Smooth muscle cell (in vitro differentiated cells): ENCODE measurements around the gene MTFR2. TPM values are rescaled to one million over a fixed set of nuclear protein-coding genes. Genes with fewer than 3 reads are reported as not detected.

ENCODE experiments used
- DNase-seq: peaks from one replicate; lab custom pipeline; 2025; ENCODE audit not compliant: unreplicated experiment; lab: John Stamatoyannopoulos, UW
- H2AFZ ChIP-seq: fragments of 200-600 bp; sonication (generic); 2 replicates; pipeline ENCODE4 v1.6.0; 2016; ENCODE audit warnings: antibody characterized with exemption, low read depth, mild to moderate bottlenecking
- H3F3A ChIP-seq: fragments of 200-600 bp; sonication (generic); 2 replicates; pipeline ENCODE4 v1.6.0; 2017; ENCODE audit warnings: antibody characterized with exemption, low read depth
- H3K27ac ChIP-seq: fragments of 200-600 bp; sonication (generic); 2 replicates; pipeline ENCODE4 v1.5.1; 2016; ENCODE audit warnings: low read depth, mild to moderate bottlenecking
- H3K27me3 ChIP-seq: fragments of 200-600 bp; sonication (generic); 2 replicates; pipeline ENCODE4 v1.6.1; 2016; ENCODE audit warnings: low read depth, mild to moderate bottlenecking
- H3K36me3 ChIP-seq: fragments of 200-600 bp; sonication (generic); 2 replicates; pipeline ENCODE4 v1.5.1; 2016; ENCODE audit warnings: low read depth
- H3K4me1 ChIP-seq: fragments of 200-600 bp; sonication (generic); 2 replicates; pipeline ENCODE4 v1.5.1; 2016; ENCODE audit warnings: low read depth
- H3K4me2 ChIP-seq: fragments of 200-600 bp; sonication (generic); 2 replicates; pipeline ENCODE4 v1.6.0; 2016; ENCODE audit warnings: mild to moderate bottlenecking
- H3K4me3 ChIP-seq: fragments of 200-600 bp; sonication (generic); 2 replicates; pipeline ENCODE4 v1.5.1; 2016; ENCODE audit warnings: mild to moderate bottlenecking
- H3K79me2 ChIP-seq: fragments of 200-600 bp; sonication (generic); 2 replicates; pipeline ENCODE4 v1.6.0; 2016; ENCODE audit warnings: low read depth, mild to moderate bottlenecking
- H3K9ac ChIP-seq: fragments of 200-600 bp; sonication (generic); 2 replicates; pipeline ENCODE4 v1.6.0; 2016; ENCODE audit warnings: low read depth
- H3K9me3 ChIP-seq: fragments of 200-600 bp; sonication (generic); replicated peaks from 2 replicates; pipeline ENCODE4 v1.5.1; 2016; ENCODE audit warnings: low read depth
- H4K20me1 ChIP-seq: fragments of 200-600 bp; sonication (generic); 2 replicates; pipeline ENCODE4 v1.6.0; 2016; ENCODE audit warnings: low read depth
- CTCF ChIP-seq: fragments of 200-600 bp; sonication (generic); IDR thresholded peaks from 2 replicates; pipeline ENCODE4 v1.5.1; 2017; ENCODE audit warnings: borderline replicate concordance, mild to moderate bottlenecking, antibody characterized with exemption; ENCODE audit not compliant: insufficient read depth, poor library complexity, severe bottlenecking
- WGBS: methylation state at CpG from one replicate; pipeline ENCODE4 v1.1.7; 2016; ENCODE audit warnings: low lambda C conversion rate; 5-methylcytosine and 5-hydroxymethylcytosine counted together
- polyA plus RNA-seq: library from polyadenylated mRNA; unstranded; fragments of >200 nt; fragmentation: Nextera tagmentation; extraction: Ambion mirVana; gene quantifications from 2 replicates; pipeline ENCODE4 v1.2.1, GENCODE V29; 2016
- total RNA-seq: library from RNA; depleted of rRNA; stranded (reverse); fragments of >200 nt; gene quantifications from 2 replicates; pipeline ENCODE4 v1.2.3, GENCODE V29; 2014

The MTFR2 gene
- total and polyA plus RNA-seq, 2 experiments from 2014 or later, result 2.7 to 10.9 TPM

GRCh38 chr6:136252441-136252840, 2.3 kb upstream of the MTFR2 start:
- Histone ChIP-seq H3K79me2 (no peaks in the 10 kb centered on the region), H3K4me2 (no peak overlapping the region), H4K20me1 (peaks cover 9% of the 10 kb centered on the region), H3K9ac (no peak overlapping the region), H3K27ac (no peak overlapping the region), H3K9me3 (no peaks in the 10 kb centered on the region), H3K27me3 (no peaks in the 10 kb centered on the region), H3K4me3 (no peak overlapping the region), H3K4me1 (no peaks in the 10 kb centered on the region), H3F3A (peaks cover 17% of the 10 kb centered on the region), H3K36me3 (no peaks in the 10 kb centered on the region), H2AFZ (no peak overlapping the region)
- 98% methylated on average over 2 of the region's 2 CpGs for WGBS
- no peak for TF ChIP-seq CTCF
- DNase-seq, result no peak

GRCh38 chr6:136251394-136251793, 1.3 kb upstream of the MTFR2 start:
- DNase-seq, result no peak
- Histone ChIP-seq H3K27ac (no peak overlapping the region), H3K9ac (no peak overlapping the region), H3K36me3 (no peaks in the 10 kb centered on the region), H3F3A (peaks cover 11% of the 10 kb centered on the region), H3K4me3 (peak overlapping the region; percentile 68), H3K4me2 (peak overlapping the region; percentile 92), H3K79me2 (no peaks in the 10 kb centered on the region), H3K27me3 (no peaks in the 10 kb centered on the region), H2AFZ (no peak overlapping the region), H3K4me1 (no peaks in the 10 kb centered on the region), H3K9me3 (no peaks in the 10 kb centered on the region), H4K20me1 (no peaks in the 10 kb centered on the region)
- no peak for TF ChIP-seq CTCF
- WGBS, result 63% methylated on average over 4 of the region's 4 CpGs

DNA sequence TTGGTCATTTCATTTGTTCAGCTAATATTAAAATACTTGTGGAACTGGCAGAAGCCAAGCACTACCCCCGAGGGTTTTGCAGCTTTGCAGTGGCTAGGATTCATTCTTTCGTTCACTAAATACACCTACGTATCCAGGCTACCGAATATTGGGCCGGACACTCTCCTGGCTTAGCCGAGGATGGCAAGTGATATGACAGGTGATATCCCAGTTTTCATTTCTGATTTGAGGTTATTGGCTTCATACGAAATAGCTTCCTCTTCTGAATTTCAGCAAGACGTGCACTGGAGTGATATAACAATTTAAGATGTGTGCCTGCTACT, 536 bp upstream of the MTFR2 start:
- H3K9ac ChIP-seq, result peak overlapping the region; percentile 54
- H3K36me3 ChIP-seq, result no peaks in the 10 kb centered on the region
- no peak overlapping the region for H2AFZ ChIP-seq
- peak overlapping the region; percentile 92 for H3K4me2 ChIP-seq
- peak overlapping the region; percentile 38 for H3K27ac ChIP-seq
- H3K4me1 ChIP-seq, result no peaks in the 10 kb centered on the region
- H4K20me1 ChIP-seq, result no peaks in the 10 kb centered on the region
- H3F3A ChIP-seq, result peaks cover 11% of the 10 kb centered on the region
- no peak for TF ChIP-seq CTCF
- H3K27me3 ChIP-seq, result no peaks in the 10 kb centered on the region
- no peaks in the 10 kb centered on the region for H3K79me2 ChIP-seq
- no peak for DNase-seq
- peak overlapping the region; percentile 68 for H3K4me3 ChIP-seq
- H3K9me3 ChIP-seq, result no peaks in the 10 kb centered on the region
- 10% methylated on average over 8 of the region's 8 CpGs for WGBS

DNA sequence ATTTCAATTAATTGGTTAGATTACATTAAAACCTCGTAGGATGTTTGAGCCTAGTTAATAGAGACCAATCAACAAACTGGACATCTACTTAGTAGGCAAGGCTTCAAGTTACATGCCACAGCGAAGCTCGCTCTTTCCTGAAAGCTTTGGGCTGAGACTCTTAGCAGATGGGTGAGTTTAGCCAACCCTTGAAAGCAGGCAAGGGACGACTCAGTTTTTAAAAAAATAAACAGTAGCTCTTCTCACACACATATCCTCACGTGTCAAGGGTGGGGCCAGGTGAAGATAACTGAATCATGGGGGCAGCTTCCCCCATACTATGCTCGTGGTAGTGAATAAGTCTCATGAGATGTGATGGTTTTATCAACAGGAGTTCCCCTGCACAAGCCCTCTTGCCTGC, 775 bp downstream of the MTFR2 start:
- 21% methylated on average over 6 of the region's 6 CpGs for WGBS
- DNase-seq, result no peak

More for the DNA sequence above, 775 bp downstream of the MTFR2 start:
- H4K20me1 ChIP-seq, result no peaks in the 10 kb centered on the region
- TF ChIP-seq CTCF, result no peak
- peak overlapping the region; percentile 68 for H3K4me3 ChIP-seq
- peaks cover 11% of the 10 kb centered on the region for H3F3A ChIP-seq
- H3K36me3 ChIP-seq, result no peaks in the 10 kb centered on the region
- no peaks in the 10 kb centered on the region for H3K9me3 ChIP-seq
- no peak overlapping the region for H3K9ac ChIP-seq
- no peak overlapping the region for H3K27ac ChIP-seq
- no peaks in the 10 kb centered on the region for H3K79me2 ChIP-seq
- no peaks in the 10 kb centered on the region for H3K4me1 ChIP-seq
- H3K27me3 ChIP-seq, result no peaks in the 10 kb centered on the region
- H3K4me2 ChIP-seq, result peak overlapping the region; percentile 92
- H2AFZ ChIP-seq, result no peak overlapping the region
